GM12874 (cell line): ENCODE results near the gene PSORS1C2.

Experiments
- TF ChIP-seq, protein P1 (sequence below): IDR thresholded peaks from 2 replicates; pipeline ENCODE4 v1.5.1; 2011; ENCODE audit warnings: low read depth, mild to moderate bottlenecking, control low read depth, low read length, moderate library complexity; ENCODE audit not compliant: insufficient read depth

Gene PSORS1C2

GRCh38 chr6:31111712-31112111, 27.2 kb downstream of the PSORS1C2 start:
- TF ChIP-seq, protein P1, sequence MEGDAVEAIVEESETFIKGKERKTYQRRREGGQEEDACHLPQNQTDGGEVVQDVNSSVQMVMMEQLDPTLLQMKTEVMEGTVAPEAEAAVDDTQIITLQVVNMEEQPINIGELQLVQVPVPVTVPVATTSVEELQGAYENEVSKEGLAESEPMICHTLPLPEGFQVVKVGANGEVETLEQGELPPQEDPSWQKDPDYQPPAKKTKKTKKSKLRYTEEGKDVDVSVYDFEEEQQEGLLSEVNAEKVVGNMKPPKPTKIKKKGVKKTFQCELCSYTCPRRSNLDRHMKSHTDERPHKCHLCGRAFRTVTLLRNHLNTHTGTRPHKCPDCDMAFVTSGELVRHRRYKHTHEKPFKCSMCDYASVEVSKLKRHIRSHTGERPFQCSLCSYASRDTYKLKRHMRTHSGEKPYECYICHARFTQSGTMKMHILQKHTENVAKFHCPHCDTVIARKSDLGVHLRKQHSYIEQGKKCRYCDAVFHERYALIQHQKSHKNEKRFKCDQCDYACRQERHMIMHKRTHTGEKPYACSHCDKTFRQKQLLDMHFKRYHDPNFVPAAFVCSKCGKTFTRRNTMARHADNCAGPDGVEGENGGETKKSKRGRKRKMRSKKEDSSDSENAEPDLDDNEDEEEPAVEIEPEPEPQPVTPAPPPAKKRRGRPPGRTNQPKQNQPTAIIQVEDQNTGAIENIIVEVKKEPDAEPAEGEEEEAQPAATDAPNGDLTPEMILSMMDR = no peak

DNA sequence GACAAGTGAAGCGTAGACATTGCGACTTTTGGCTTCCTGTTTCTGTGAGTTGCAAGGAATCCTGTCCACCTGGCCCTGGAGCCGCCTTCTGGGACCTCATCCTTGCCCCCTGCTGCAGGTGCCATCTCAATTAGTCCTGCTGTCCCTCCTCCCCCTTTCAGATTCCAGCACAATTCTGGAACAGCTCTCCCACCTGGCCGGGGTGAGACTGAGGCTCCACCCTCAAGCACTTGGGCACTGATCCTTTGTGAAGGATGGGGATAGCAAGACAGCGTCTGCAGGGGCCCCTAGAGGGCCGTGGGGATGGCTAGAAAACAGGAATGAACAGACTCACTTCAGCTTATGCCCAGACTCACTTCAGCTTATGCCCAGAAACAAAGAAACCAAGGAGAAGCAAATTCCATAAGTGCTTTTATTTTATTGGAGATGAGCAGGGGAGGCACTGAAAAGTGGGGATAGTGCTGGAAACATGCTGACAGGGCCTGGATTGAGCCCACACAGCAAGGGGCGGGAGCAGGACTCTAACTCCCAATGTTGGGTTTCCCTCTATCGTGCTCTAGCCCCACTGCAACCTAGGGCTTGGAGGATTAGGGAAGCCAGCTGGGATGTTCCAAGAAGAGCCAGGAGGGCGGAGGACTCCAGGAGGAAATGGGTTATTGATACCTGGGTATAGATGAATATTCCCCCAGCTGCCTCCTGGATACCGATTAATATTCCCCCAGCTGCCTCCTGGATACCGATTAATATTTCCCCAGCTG, 27.9 kb downstream of the PSORS1C2 start:
- TF ChIP-seq, protein P1 = no peak

DNA sequence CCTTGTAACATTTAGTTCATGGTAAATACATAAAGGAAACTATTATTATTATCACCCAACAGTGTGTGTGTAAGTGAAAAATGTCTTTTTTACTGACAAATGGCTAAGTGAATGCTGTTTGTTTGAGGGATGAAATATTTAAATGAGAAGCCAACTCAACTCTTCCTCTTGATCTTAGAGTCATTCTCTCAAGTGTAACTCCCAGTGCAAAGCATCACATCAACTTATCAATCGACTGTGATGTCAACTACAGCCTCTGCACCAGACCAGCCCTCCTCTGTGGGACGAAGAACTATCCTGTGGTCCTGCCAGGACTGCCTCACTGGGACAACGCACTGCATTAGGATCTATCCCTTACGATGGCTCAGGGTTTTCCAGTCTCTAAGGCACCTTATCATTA, 31.8 kb downstream of the PSORS1C2 start:
- TF ChIP-seq, protein P1 = no peak

- TF ChIP-seq, protein P1 = no peak
Measured at GRCh38 chr6:31103136-31103535, 35.7 kb downstream of the PSORS1C2 start.

DNA sequence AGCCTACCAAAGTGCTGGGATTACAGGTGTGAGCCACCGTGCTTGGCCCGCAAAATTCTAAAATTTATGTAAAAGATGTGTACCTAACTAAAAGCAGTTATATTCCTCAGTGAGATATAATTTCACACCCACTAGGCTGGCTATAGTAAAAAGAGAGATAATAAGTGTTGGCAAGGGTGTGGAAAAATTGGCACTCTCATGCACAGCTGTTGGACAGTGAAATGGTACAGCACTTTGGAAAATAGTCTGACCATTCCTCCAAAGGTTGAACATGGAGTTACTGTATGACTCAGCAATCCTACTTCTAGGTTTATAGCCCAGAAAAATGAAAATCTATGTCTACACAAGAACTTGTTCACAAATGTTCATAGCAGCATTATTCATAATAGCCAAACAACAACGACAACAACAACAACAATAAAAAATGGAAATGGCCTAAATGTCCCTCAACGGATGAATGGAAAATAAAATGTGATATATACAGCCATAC, 40.4 kb downstream of the PSORS1C2 start:
- TF ChIP-seq, protein P1 = no peak

GRCh38 chr6:31096656-31097055, 42.2 kb downstream of the PSORS1C2 start:
- TF ChIP-seq, protein P1 = no peak

- TF ChIP-seq, protein P1 = no peak
Measured at GRCh38 chr6:31096215-31096614, 42.7 kb downstream of the PSORS1C2 start.
